ENCODE results near the gene MAP2K1. TPM values are rescaled to one million over a fixed set of nuclear protein-coding genes. Genes with fewer than 3 reads are reported as not detected.

The MAP2K1 gene
- total RNA-seq, 2 donors from 2014 or later, result 31.3 to 36.4 TPM

- Histone ChIP-seq H3K27me3 (no peaks in the 10 kb centered on the region), H3K36me3 (no peaks in the 10 kb centered on the region), H3K9me3 (no peaks in the 10 kb centered on the region), H3K4me1 (peaks cover 0 to 37% of the 10 kb centered on the region in 2 donors), H3K4me3 (peak overlapping the region; percentile 85 to 94), H3K27ac (peak overlapping the region; percentile 88 to 97)
- peak in 1 of 2 donors; percentile 48 for TF ChIP-seq CTCF (IDR thresholded peaks at IDR 0.05)
- DNase-seq (ENCODE audit: low spot score), result peak; percentile 75
Observed at GRCh38 chr15:66387163-66388042, 691 bp downstream of the MAP2K1 start.

GRCh38 chr15:66388043-66388363 is 1.3 kb downstream of the MAP2K1 start:
- Histone ChIP-seq H3K36me3 (no peaks in the 10 kb centered on the region), H3K4me3 (peak overlapping the region; percentile 85 to 94), H3K9me3 (no peaks in the 10 kb centered on the region), H3K27me3 (no peaks in the 10 kb centered on the region), H3K27ac (peak overlapping the region; percentile 88 to 97), H3K4me1 (peaks cover 0 to 37% of the 10 kb centered on the region in 2 donors)
- DNase-seq (ENCODE audit: low spot score), result no peak
- TF ChIP-seq CTCF (IDR thresholded peaks at IDR 0.05), result peak in 1 of 2 donors; percentile 4

- TF ChIP-seq CTCF (IDR thresholded peaks at IDR 0.05), result no peak
- Histone ChIP-seq H3K4me1 (peaks cover 0 to 37% of the 10 kb centered on the region in 2 donors), H3K27ac (no peak overlapping the region), H3K9me3 (no peaks in the 10 kb centered on the region), H3K36me3 (no peaks in the 10 kb centered on the region), H3K4me3 (peak overlapping the region in 1 of 2 donors; percentile 85), H3K27me3 (no peaks in the 10 kb centered on the region)
- no peak for DNase-seq (ENCODE audit: low spot score)
Observed at GRCh38 chr15:66388576-66388975, 1.9 kb downstream of the MAP2K1 start.

GRCh38 chr15:66389098-66389858 is 2.6 kb downstream of the MAP2K1 start:
- H3K36me3 ChIP-seq, result no peaks in the 10 kb centered on the region
- peaks cover 0 to 37% of the 10 kb centered on the region in 2 donors for H3K4me1 ChIP-seq
- TF ChIP-seq CTCF (IDR thresholded peaks at IDR 0.05), result no peak
- no peak overlapping the region for H3K27ac ChIP-seq
- no peaks in the 10 kb centered on the region for H3K27me3 ChIP-seq
- no peak overlapping the region for H3K4me3 ChIP-seq
- H3K9me3 ChIP-seq, result no peaks in the 10 kb centered on the region
- no peak for DNase-seq (ENCODE audit: low spot score)

- H3K4me3 ChIP-seq, result no peak overlapping the region
- H3K27me3 ChIP-seq, result no peaks in the 10 kb centered on the region
- H3K36me3 ChIP-seq, result no peaks in the 10 kb centered on the region
- H3K27ac ChIP-seq, result no peak overlapping the region
- no peak for TF ChIP-seq CTCF (IDR thresholded peaks at IDR 0.05)
- H3K4me1 ChIP-seq, result peaks cover 0 to 37% of the 10 kb centered on the region in 2 donors
- no peaks in the 10 kb centered on the region for H3K9me3 ChIP-seq
- no peak for DNase-seq (ENCODE audit: low spot score)
Observed at GRCh38 chr15:66389859-66390381, 3.2 kb downstream of the MAP2K1 start.

All from right atrium auricular region (tissue), 2 donors.